ENCODE results near the gene PSRC1. TPM values are rescaled to one million over a fixed set of nuclear protein-coding genes. Genes with fewer than 3 reads are reported as not detected.
A peak's percentile ranks its signal among the peaks of the same experiment; 100 is the strongest.

Gene PSRC1
- total RNA-seq, 1 experiment from 2014 or later: 60.3 TPM

- H3K27ac Mint-ChIP-seq: no peak overlapping the region
- H3K4me3 Mint-ChIP-seq: peak overlapping the region; percentile 61 to 76; a peak in 4 of 5 replicates
- Histone ChIP-seq H2AFZ (ENCODE audit: low read length) (no peak overlapping the region), H3K27ac (ENCODE audit: insufficient read length, low read depth, low read length) (no peak overlapping the region), H3K56ac (ENCODE audit: insufficient read length, low read depth, low read length) (no peak overlapping the region), H3K9me3 (ENCODE audit: control insufficient read depth, low read depth, low read length) (no peaks in the 10 kb centered on the region), H4K5ac (ENCODE audit: insufficient read length, low read depth, low read length) (no peak overlapping the region), H3K23me2 (ENCODE audit: insufficient read length, low read depth, low read length, poor library complexity, severe bottlenecking) (peaks cover 5% of the 10 kb centered on the region), H3T11ph (ENCODE audit: low read length) (no peak overlapping the region), H3K23ac (ENCODE audit: insufficient read length, low read depth, low read length) (no peak overlapping the region), H2BK5ac (ENCODE audit: insufficient read length, low read length) (no peak overlapping the region), H3K4me2 (ENCODE audit: insufficient read depth, insufficient read length, low read length) (peak overlapping the region; percentile 40), H3K9ac (ENCODE audit: extremely low read depth, insufficient read length, low read length) (no peak overlapping the region), H3K79me2 (ENCODE audit: insufficient read depth, low read length) (no peaks in the 10 kb centered on the region; the same call in 1 of the 2 replicates), H4K91ac (ENCODE audit: insufficient read length, low read depth, low read length) (no peak overlapping the region), H4K8ac (replicated peaks; ENCODE audit: insufficient read length, low read depth, low read length) (no peak overlapping the region), H3K4me1 (ENCODE audit: insufficient read depth, low read length) (no peaks in the 10 kb centered on the region), H2AK5ac (ENCODE audit: insufficient read length, low read length) (no peak overlapping the region), H3K27me3 (ENCODE audit: insufficient read depth, low read length) (peaks cover 4% of the 10 kb centered on the region; the same call in 1 of the 2 replicates), H4K20me1 (ENCODE audit: control insufficient read depth, insufficient read depth, insufficient read length) (no peaks in the 10 kb centered on the region), H2BK120ac (ENCODE audit: low read depth, low read length, poor library complexity, severe bottlenecking) (no peak overlapping the region), H2BK12ac (ENCODE audit: insufficient read length, low read depth, low read length) (no peak overlapping the region), H3K79me1 (ENCODE audit: insufficient read depth, low read depth, low read length, poor library complexity, severe bottlenecking) (no peaks in the 10 kb centered on the region), H3K4ac (ENCODE audit: low read depth, low read length) (no peak overlapping the region), H3K18ac (ENCODE audit: insufficient read length, low read depth, low read length) (no peak overlapping the region), H2BK20ac (ENCODE audit: low read depth, low read length, poor library complexity, severe bottlenecking) (no peak overlapping the region), H2BK15ac (ENCODE audit: low read depth, low read length) (no peak overlapping the region), H3K14ac (ENCODE audit: insufficient read depth, low read length) (no peak overlapping the region; the same call in 1 of the 2 replicates)
- TF ChIP-seq CTCF (conservative IDR thresholded peaks at IDR 0.05): no peak
- peaks cover 22 to 30% (median 25%) of the 10 kb centered on the region in 3 experiments for H3K36me3 Mint-ChIP-seq (ENCODE audit: insufficient read depth in 1 of 3, low read depth in 3 of 3)
- peaks cover 48% of the 10 kb centered on the region for H3K27me3 Mint-ChIP-seq (ENCODE audit: low read depth)
- peaks cover 39 to 40% of the 10 kb centered on the region in 2 experiments for H3K4me1 Mint-ChIP-seq
- no CpG with 5 or more reads among the region's 33 CpGs for WGBS (ENCODE audit: extremely low coverage, insufficient read length, low lambda C conversion rate)
- no peak for DNase-seq
- peaks cover 14 to 21% of the 10 kb centered on the region in 2 experiments for H3K9me3 Mint-ChIP-seq
Measured at GRCh38 chr1:109250454-109251276, 32.3 kb downstream of the PSRC1 start.

Measured in H9 (cell line).